Sigmoid colon (tissue), 7 donors: ENCODE results near the gene LDLRAD4. TPM values are rescaled to one million over a fixed set of nuclear protein-coding genes. Genes with fewer than 3 reads are reported as not detected.
A peak's percentile ranks its signal among the peaks of the same experiment; 100 is the strongest.

Experiments
- DNase-seq: peaks from one replicate; pipeline ENCODE4 v3.0.0-alpha.2; 2019
- H3K27ac ChIP-seq, 4 donors: fragments of 200-600 bp; sonication (generic); one replicate each; pipeline ENCODE4 v1.5.1; 2016 to 2019; ENCODE audit warnings: mild to moderate bottlenecking in 1 of 4
- H3K27me3 ChIP-seq, 3 donors: fragments of 200-600 bp; sonication (generic); one replicate each; pipeline ENCODE4 v1.5.1; 2019; ENCODE audit warnings: mild to moderate bottlenecking in 1 of 3
- H3K36me3 ChIP-seq, 4 donors: fragments of 200-600 bp; sonication (generic); one replicate each; pipeline ENCODE4 v1.5.1; 2016 to 2019
- H3K4me1 ChIP-seq, 4 donors: fragments of 200-600 bp; sonication (generic); one replicate each; pipeline ENCODE4 v1.5.1; 2017 to 2019
- H3K4me3 ChIP-seq, 4 donors: fragments of 200-600 bp; sonication (generic); one replicate each; pipeline ENCODE4 v1.5.1; 2017 to 2019; ENCODE audit warnings: mild to moderate bottlenecking in 2 of 4, moderate library complexity in 1 of 4
- H3K9me3 ChIP-seq, 4 donors: fragments of 200-600 bp in 3 of 4; sonication (generic) in 3 of 4; one replicate each; pipeline versions ENCODE4 v1.5.1 to v1.6.1; 2013 to 2019
- CTCF ChIP-seq, 4 experiments: fragments of 450-650 bp in 3 of 4; fragments of 200-600 bp in 1 of 4; IDR thresholded peaks; one replicate each; pipeline ENCODE4 v1.5.1; 2016 to 2019; ENCODE audit warnings: antibody characterized with exemption in 4 of 4, mild to moderate bottlenecking in 3 of 4, moderate library complexity in 2 of 4
- EP300 ChIP-seq, 4 donors: sonication (generic); formaldehyde crosslinking; IDR thresholded peaks; one replicate each; pipeline ENCODE4 v1.6.1; 2017; ENCODE audit warnings: antibody characterized with exemption in 4 of 4
- POLR2A ChIP-seq, 2 donors: fragments of 450-650 bp; IDR thresholded peaks; one replicate each; pipeline ENCODE4 v1.6.1; 2016; ENCODE audit warnings: antibody characterized with exemption in 2 of 2, mild to moderate bottlenecking in 2 of 2, moderate library complexity in 2 of 2
- POLR2AphosphoS5 ChIP-seq, 4 donors: sonication (generic); formaldehyde crosslinking; IDR thresholded peaks; one replicate each; pipeline ENCODE4 v1.6.1; 2017; ENCODE audit warnings: antibody characterized with exemption in 4 of 4
- WGBS, 2 donors: extraction: QIAGEN DNeasy Blood & Tissue Kit; methylation state at CpG; one replicate each; pipeline ENCODE4 v1.1.7; 2013; 5-methylcytosine and 5-hydroxymethylcytosine counted together
- intact Hi-C: fragments of 100-400 bp; cut with DNase I; formaldehyde crosslinking; loops from one replicate; pipeline ENCODE4 v1.15.1; 2023
- polyA plus RNA-seq, 3 donors: library from polyadenylated mRNA; stranded (reverse); fragments of 200-250 nt; gene quantifications; one replicate each; pipeline ENCODE4 v1.2.3, GENCODE V29; 2013
- total RNA-seq, 4 donors: library from RNA; depleted of rRNA; stranded (reverse); fragments of >200 nt; gene quantifications; one replicate each; pipeline ENCODE4 v1.1.0, GENCODE V29; 2016
- donor health status: healthy with polysubstance abuse.
- donor health status: Bipolar disorder and iron deficiency.
- donor health status: healthy.

LDLRAD4 gene
- total and polyA plus RNA-seq, 7 donors, result 1.2 to 28.2 (median 17.2) TPM

GRCh38 chr18:13262839-13263691 lies 44.5 kb downstream of the LDLRAD4 start:
- no peaks in the 10 kb centered on the region for H3K27me3 ChIP-seq
- no peak for DNase-seq
- H3K9me3 ChIP-seq, result no peaks in the 10 kb centered on the region
- TF ChIP-seq POLR2AphosphoS5 (IDR thresholded peaks at IDR 0.05) (no peak), POLR2A (IDR thresholded peaks at IDR 0.05) (no peak), EP300 (IDR thresholded peaks at IDR 0.05) (no peak), CTCF (IDR thresholded peaks at IDR 0.05) (no peak)
- peaks cover 0 to 96% (median 91%) of the 10 kb centered on the region in 4 donors for H3K4me1 ChIP-seq
- H3K27ac ChIP-seq, result peak overlapping the region; percentile 71 to 86 (median 81)
- no peaks in the 10 kb centered on the region for H3K36me3 ChIP-seq
- 97% methylated on average over 50 of the region's 50 CpGs for WGBS, 2 donors
- intact Hi-C loops, result loop anchor here (5.0 kb wide), 1 partner anchor 119 kb away; no protein-coding TSS in a partner anchor
- no peak overlapping the region for H3K4me3 ChIP-seq

GRCh38 chr18:13264091-13265007 lies 45.8 kb downstream of the LDLRAD4 start:
- Histone ChIP-seq H3K4me3 (no peak overlapping the region), H3K27ac (peak overlapping the region; percentile 71 to 86 (median 81)), H3K9me3 (no peaks in the 10 kb centered on the region), H3K27me3 (no peaks in the 10 kb centered on the region), H3K36me3 (no peaks in the 10 kb centered on the region), H3K4me1 (peaks cover 0 to 100% (median 97%) of the 10 kb centered on the region in 4 donors)
- TF ChIP-seq EP300 (IDR thresholded peaks at IDR 0.05) (peak in 2 of 4 donors; percentile 7 to 41), POLR2AphosphoS5 (IDR thresholded peaks at IDR 0.05) (peak in 2 of 4 donors; percentile 67 to 69), CTCF (IDR thresholded peaks at IDR 0.05) (no peak)
- intact Hi-C loops, result loop anchor here (2.0 to 5.0 kb wide), 2 partner anchors 42 to 118 kb away; no protein-coding TSS in a partner anchor
- 83 to 88% methylated on average over 19 of the region's 19 CpGs for WGBS, 2 donors
- DNase-seq, result peak; percentile 90

- H3K36me3 ChIP-seq, result no peaks in the 10 kb centered on the region
- no peak overlapping the region for H3K4me3 ChIP-seq
- peak overlapping the region; percentile 71 to 86 (median 81) for H3K27ac ChIP-seq
- H3K4me1 ChIP-seq, result peaks cover 0 to 100% (median 97%) of the 10 kb centered on the region in 4 donors
- no peaks in the 10 kb centered on the region for H3K27me3 ChIP-seq
- WGBS, 2 donors, result 91 to 92% methylated on average over 17 of the region's 17 CpGs
- no peak for DNase-seq
- no peaks in the 10 kb centered on the region for H3K9me3 ChIP-seq
- intact Hi-C loops, result loop anchor here (2.0 kb wide), 1 partner anchor 42 kb away; no protein-coding TSS in a partner anchor
- TF ChIP-seq EP300 (IDR thresholded peaks at IDR 0.05), result no peak
- TF ChIP-seq POLR2AphosphoS5 (IDR thresholded peaks at IDR 0.05), result no peak
- TF ChIP-seq CTCF (IDR thresholded peaks at IDR 0.05), result no peak
- no peak for TF ChIP-seq POLR2A (IDR thresholded peaks at IDR 0.05)
Observed at GRCh38 chr18:13265008-13265910, 46.7 kb downstream of the LDLRAD4 start.

GRCh38 chr18:13265911-13266217 lies 47.3 kb downstream of the LDLRAD4 start:
- Histone ChIP-seq H3K27me3 (no peaks in the 10 kb centered on the region), H3K4me3 (no peak overlapping the region), H3K4me1 (peaks cover 0 to 100% (median 93%) of the 10 kb centered on the region in 4 donors), H3K27ac (peak overlapping the region; percentile 71 to 86 (median 81)), H3K9me3 (no peaks in the 10 kb centered on the region), H3K36me3 (no peaks in the 10 kb centered on the region)
- intact Hi-C loops, result loop anchor here (2.0 kb wide), 1 partner anchor 43 kb away; no protein-coding TSS in a partner anchor
- no peak for TF ChIP-seq CTCF (IDR thresholded peaks at IDR 0.05)
- TF ChIP-seq POLR2A (IDR thresholded peaks at IDR 0.05), result no peak
- TF ChIP-seq POLR2AphosphoS5 (IDR thresholded peaks at IDR 0.05), result no peak
- no peak for TF ChIP-seq EP300 (IDR thresholded peaks at IDR 0.05)
- DNase-seq, result no peak
- 84 to 86% methylated on average over 9 of the region's 9 CpGs for WGBS, 2 donors
